GM20431 (cell line): ENCODE results near the gene COG1.

Experiments
- in situ Hi-C: fragments of 300-500 bp; cut with MseI, MboI; formaldehyde crosslinking; loops from one replicate; pipeline ENCODE4 v1.15.0; 2020; ENCODE audit warnings: low sequenced_read_pairs; ENCODE audit not compliant: unreplicated experiment

Gene COG1

GRCh38 chr17:73166731-73167581 lies 25.9 kb upstream of the COG1 start:
- in situ Hi-C loops: loop anchor here (25.0 kb wide), 2 partner anchors 430 to 605 kb away; no protein-coding TSS in a partner anchor

- in situ Hi-C loops: loop anchor here (25.0 kb wide), 2 partner anchors 431 to 606 kb away; no protein-coding TSS in a partner anchor
These were observed 24.2 kb upstream of the COG1 start for GRCh38 chr17:73168667-73169066.

GRCh38 chr17:73170324-73170723 lies 22.5 kb upstream of the COG1 start:
- in situ Hi-C loops: loop anchor here (25.0 kb wide), 2 partner anchors 433 to 608 kb away; no protein-coding TSS in a partner anchor

- in situ Hi-C loops: loop anchor here (25.0 kb wide), 2 partner anchors 435 to 610 kb away; no protein-coding TSS in a partner anchor
These were observed 20.6 kb upstream of the COG1 start for GRCh38 chr17:73172252-73172651.

- in situ Hi-C loops: loop anchor here (25.0 kb wide), 2 partner anchors 437 to 612 kb away; no protein-coding TSS in a partner anchor
These were observed 18.7 kb upstream of the COG1 start for GRCh38 chr17:73174126-73174525.

GRCh38 chr17:73175962-73176565 lies 16.8 kb upstream of the COG1 start:
- in situ Hi-C loops: no loop called here

GRCh38 chr17:73179387-73179786 lies 13.5 kb upstream of the COG1 start:
- in situ Hi-C loops: no loop called here

- in situ Hi-C loops: no loop called here
These were observed 13.0 kb upstream of the COG1 start for GRCh38 chr17:73179878-73180277.

GRCh38 chr17:73182616-73183310 lies 10.1 kb upstream of the COG1 start:
- in situ Hi-C loops: no loop called here

- in situ Hi-C loops: no loop called here
These were observed 8.5 kb upstream of the COG1 start for GRCh38 chr17:73184136-73184993.

- in situ Hi-C loops: no loop called here
These were observed 6.4 kb upstream of the COG1 start for GRCh38 chr17:73186283-73187050.

- in situ Hi-C loops: no loop called here
These were observed 5.6 kb upstream of the COG1 start for GRCh38 chr17:73187203-73187769.

GRCh38 chr17:73188011-73188410 lies 4.8 kb upstream of the COG1 start:
- in situ Hi-C loops: no loop called here

- in situ Hi-C loops: no loop called here
These were observed 3.3 kb upstream of the COG1 start for GRCh38 chr17:73189417-73190099.

GRCh38 chr17:73191443-73192205 lies 1.2 kb upstream of the COG1 start:
- in situ Hi-C loops: no loop called here

- in situ Hi-C loops: no loop called here
These were observed 505 bp upstream of the COG1 start for GRCh38 chr17:73192206-73192893.
